HuH-7 (cell line): Measurements from ENCODE around the gene HMMR.
"Not testable (repeated sequence)": the region's sequence is repeated elsewhere in the genome, so short reads cannot be mapped to it uniquely, and the experiment has no call there.

Experiments
- DNase-seq: peaks from one replicate; pipeline ENCODE4 v3.0.0; 2011; ENCODE audit warnings: low spot score

The HMMR gene

DNA sequence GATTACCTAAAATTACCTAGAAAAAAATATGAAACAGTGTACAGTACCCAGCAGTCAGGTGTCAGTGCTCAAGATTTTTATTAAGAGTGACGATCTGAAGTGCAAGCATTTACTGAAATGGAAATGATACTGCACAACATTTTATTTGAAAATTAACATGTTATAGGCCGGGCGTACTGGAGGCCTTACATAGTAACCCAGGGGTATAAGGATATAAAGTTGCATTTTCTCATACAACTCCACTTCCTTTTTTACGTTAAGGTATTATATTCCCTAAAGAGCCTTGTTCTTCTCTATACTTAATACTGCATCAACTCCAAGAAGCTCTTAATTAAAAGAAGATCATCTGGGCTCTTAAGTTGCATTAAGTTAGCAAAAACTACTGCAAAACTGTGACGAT lies 48.3 kb downstream of the HMMR start:
- no peak for DNase-seq

DNA sequence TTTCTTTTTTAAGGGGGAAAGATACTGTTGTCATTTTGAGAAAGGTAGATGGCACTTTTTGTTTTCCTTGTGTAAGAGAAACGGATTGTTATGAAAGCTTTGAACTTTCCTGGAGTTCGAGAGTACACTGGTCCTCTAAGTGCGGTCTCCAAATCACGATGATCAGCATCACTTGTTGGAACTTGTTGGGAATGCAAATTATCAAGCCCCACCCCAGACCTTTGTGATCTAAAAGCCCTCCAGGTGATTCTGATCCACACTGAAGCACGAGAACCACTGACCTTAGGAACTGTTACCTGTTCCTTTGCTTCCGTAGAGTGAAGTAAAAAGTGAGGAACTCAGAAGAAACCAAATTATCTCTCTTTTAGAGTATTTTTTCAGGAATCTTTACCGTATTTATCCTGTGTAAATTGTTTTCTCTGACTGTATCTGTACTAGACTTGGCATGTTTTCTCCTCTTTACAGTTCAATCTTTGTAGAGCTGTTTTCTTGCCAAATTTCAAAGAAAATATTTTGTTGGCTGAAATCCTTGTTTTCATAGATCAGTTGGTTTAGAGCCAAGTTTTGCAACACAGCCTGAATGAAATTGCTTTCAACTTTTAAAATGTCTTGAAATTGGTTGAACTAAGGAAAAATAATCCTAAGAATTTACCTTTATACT lies 49.0 kb downstream of the HMMR start:
- no peak for DNase-seq

DNA sequence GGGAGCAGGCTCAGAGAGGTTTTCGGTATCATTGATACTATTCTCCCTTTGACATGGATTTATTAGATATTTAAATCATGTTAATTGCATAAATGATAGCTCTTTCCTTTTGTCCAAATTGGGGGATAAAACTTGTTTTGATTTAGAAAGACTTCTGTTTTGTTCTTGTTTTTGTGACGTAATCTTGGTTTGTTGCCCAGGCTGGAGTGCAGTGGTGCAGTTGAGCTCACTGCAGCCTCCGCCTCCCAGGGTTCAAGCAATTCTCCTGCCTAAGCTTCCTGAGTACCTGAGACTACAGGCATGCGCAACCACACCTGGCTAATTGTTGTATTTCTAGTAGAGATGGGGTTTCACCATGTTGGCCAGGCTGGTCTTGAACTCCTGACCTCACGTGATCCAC lies 52.1 kb downstream of the HMMR start:
- no peak for DNase-seq

DNA sequence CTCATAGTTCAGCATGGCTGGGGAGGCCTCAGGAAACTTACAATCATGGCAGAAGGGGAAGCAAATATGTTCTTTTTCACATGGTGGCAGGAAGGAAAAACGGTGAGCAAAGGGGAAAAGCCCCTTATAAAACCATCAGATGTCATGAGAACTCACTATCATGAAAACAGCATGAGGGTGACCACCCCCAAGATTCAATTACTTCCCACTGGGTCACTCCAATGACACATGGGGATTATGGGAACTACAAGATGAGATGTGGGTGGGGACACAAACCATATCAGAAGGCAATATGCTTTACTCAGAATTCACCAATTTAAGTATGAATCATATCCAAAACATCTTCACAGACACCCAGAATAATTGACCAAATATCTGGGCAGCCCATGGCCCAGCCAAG lies 64.7 kb downstream of the HMMR start:
- no peak for DNase-seq

DNA sequence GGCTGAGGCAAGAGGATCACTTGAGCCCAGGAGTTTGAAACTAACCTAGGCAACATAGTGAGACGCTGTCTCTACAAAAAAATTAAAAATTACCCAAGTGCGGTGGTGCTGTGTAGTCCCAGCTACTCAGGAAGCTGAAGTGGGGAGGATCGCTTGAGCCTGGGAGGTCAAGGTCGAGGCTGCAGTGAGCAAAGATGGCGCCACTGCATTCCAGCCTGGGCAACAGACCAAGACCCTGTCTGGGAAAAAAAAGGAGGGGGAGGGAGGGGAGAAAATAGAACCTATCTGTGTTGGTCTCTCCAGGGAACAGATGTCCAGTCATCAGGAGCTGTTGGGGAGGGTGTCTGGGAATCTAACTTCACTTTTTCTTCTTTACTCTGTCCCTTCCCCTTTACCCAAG lies 69.3 kb downstream of the HMMR start:
- DNase-seq: no peak

DNA sequence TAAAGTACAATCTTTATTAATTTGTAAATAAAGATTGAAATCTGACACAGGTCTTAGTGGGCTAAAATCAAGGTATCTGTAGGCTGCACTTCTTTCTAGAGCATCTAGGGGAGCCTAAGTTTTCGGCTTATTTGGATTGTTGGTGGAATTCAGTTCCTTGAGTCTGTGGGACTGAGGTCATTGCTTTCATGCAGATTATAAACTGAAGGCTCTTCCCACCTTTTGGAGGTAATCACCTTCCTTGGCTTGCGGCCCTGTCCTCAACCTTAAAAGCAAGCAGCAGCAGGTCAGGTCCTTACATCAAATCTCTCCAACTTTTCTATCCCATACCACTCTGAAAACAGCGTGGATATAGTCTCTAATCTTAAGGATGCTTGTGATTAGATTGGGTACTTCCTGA lies 70.8 kb downstream of the HMMR start:
- no peak for DNase-seq

DNA sequence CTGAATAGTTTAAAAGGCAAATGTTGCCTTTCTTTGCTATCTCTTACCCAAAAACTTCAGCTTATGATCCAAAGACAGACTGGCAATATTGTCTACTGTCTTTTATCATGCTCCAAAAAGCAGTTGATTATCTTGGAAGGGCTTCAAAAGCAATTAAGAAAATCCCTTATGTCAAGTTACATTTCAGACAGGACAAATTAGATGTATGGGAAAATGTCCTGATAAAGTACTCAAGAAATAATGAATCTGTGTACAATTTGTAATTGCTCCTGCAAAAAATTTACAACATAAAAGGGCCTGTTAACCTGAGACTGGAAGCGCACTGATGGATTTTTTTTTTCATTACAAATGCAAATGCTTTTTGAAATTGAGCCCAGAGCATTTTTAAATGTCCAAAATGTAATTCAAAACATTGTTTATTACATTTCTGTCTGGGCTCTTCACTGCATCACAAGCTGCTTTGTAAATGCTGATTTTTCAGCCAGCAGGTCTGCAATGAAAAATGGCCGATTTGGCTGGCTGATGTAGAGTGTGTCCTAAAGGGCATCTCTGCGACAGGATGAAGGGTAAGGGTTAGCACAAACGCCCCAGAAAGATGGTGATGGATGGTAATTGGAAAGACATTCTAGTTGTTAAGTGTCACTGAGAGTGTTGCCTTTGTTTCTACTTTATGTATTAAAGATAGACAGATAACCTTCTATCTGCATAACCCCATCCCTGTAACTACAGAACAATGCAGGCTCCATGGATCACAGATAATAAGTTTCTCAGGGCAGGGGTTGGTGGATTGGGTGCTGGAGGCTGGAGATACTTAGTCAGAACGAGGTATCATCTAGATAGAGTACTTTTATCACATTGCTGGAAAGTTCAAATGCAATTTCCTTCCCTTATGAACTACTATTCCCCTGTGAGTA lies 72.0 kb downstream of the HMMR start:
- no peak for DNase-seq

DNA sequence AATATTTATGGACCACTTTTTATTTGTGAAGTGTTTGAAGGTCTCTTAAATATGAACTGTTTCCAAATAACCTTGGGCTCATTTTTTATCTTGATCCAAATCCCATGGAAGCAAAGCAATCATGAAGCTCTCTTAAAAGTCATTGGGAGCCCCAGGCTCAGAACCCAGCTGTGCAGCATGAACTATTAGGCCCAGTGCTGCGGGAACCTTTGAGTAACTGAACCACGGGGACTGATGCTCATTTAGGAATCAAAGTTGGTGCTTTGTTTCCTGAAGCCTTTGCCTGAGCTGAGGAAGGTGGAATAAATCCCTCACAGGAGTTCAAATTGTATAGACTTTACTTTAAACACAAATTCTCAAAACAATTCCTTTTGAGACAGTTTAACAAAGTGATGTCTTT lies 72.8 kb downstream of the HMMR start:
- DNase-seq: no peak

DNA sequence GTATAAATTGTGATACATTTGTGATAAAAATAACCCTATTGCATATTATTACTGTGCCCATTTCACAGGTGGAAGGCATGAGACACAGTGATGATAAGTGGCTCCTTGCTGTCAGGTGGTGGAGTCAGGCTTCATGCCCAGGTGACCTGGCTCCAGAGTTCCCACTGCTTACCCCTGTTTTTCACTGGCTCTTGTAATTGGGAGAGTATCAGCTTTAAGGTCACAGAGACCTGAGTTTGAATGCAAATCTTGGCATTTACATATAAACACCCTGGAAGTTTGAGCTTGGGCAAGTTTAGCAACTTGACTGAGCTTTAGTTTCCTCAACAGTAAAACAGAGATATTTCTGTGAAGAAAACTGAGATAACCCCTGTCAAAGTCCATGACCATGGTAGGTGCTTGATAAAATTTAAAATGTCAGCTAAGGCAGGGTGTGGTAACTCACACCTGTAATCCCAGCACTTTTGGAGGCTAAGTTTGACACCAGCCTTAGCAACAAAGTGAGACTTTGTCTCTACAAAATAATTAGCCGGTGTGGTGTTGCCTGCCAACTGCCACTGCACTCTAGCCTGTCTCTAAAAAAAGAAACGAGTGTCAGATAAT lies 74.2 kb downstream of the HMMR start:
- DNase-seq: no peak

DNA sequence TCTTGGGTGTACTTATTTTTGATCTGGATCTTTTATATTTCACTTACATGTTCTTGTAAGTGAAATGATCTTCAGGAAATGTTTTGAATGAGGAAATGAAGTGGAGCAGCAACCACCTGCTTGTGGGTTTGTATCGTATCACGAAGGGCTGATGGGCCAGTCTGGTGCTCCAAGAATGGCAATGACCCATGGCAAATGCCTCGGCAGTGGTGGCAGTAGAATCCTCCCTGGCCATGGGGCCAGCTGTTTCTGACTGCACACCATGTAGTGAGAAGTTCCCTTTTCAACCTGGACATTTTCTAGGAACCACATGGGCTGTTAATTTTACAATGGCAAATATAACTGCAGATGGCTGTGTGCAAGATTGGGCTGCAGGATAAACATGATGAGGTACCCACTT lies 74.9 kb downstream of the HMMR start:
- no peak for DNase-seq

DNA sequence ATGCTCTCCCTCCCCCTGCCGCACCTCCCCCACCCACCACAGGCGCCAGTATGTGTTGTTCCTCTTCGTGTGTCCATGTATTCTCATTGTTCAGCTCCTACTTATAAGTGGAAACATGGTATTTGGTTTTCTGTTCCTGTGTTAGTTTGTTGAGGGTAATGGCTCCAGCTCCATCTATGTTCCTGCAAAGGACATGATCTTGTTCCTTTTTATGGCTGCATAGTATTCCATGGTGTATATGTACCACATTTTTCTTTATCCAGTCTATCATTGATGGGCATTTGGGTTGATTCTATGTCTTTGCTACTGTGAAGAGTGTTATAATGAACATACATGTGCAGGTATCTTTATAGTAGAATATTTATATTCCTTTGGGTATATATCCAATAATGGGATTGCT lies 76.0 kb downstream of the HMMR start:
- DNase-seq: not testable (repeated sequence)

DNA sequence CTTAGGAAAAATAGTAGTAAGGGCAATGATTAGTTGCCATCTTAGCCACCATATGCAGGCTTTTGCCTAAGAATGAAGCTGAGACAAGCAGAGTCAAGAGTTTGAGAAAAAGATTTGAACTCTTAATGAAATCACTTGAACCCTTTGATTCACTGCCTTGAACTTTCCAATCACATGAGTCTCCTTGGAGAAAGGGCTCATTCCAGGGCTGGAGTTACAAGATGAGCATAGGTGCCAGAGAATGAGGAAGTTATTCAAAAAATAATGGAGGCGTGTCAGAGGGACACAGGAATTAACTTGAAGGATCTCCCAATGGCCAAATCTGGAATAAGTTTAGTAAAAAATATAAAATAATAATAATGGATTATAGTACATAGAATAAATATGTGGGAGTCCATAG lies 80.3 kb downstream of the HMMR start:
- no peak for DNase-seq
